HT-29 (cell line): ENCODE measurements around the gene SCART1. TPM values are rescaled to one million over a fixed set of nuclear protein-coding genes. Genes with fewer than 3 reads are reported as not detected.
"Not testable (repeated sequence)": the region's sequence is repeated elsewhere in the genome, so short reads cannot be mapped to it uniquely, and the experiment has no call there.

ENCODE experiments used
- DNase-seq: peaks from one replicate; pipeline ENCODE4 v3.0.0-alpha.2; 2015; ENCODE audit warnings: low spot score
- total RNA-seq: library from RNA; depleted of rRNA; stranded (reverse); fragments of >200 nt; shearing (Covaris generic); gene quantifications from 2 replicates; pipeline ENCODE4 v1.2.3, GENCODE V29; 2014; rRNA removed

Gene SCART1
- 0.68 and 2.2 TPM in 2 replicates for total RNA-seq

DNA sequence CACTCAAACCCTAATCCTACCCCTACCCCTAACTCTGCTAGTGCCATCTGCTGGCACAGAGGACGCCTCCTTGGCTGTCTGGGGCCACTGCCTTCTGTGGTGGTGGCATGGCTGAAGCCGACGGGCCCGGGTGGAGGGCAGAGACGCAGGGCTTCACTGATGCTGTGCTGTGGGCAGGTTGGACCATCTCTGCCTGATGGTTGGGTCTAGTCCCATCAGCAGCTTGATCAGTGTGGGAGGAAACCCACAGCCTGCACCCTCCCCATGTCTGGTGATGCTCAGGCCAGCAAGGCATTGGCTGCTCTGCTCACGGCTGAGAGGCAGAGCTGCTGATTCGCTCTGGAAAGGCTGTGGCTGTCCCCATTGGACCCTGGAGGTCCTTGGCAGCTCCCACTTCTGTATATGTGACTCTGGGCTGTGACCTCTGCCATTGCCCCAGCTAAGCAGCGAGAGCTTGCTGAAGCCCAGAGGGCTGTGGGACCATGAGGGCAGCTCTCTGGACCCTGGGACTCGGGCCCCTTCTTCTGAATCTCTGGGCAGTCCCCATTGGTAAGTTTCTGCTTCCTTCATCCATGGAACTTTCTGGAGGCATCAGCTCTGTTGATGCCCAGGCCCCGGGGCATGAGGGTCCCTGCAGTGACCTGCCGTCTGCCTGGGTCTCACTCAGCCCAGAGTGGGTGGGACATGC, at the start of gene SCART1:
SCART1 (plus strand) TSS at position 430 of the 688 bp plus-strand sequence; CDS start at position 483, 53 bp downstream.
- no peak for DNase-seq

DNA sequence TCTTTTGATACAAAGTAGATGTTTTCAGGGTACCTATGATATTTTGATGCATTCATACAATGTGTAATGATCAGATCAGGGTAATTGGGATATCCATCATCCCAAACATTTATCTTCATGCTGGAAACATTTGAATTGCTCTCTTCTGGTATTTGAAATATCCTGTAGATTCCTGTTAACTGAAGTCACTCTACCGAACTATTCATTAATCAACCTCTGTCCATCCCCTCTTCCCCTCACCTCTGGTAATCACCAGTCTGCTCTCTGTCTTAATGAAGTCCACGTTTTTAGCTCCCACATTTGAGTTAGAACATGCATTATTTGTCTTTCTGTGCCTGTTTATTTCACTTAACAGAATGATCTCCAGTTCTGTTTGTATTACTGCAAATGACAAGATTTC, 48.5 kb upstream of the SCART1 start:
- DNase-seq = no peak

DNA sequence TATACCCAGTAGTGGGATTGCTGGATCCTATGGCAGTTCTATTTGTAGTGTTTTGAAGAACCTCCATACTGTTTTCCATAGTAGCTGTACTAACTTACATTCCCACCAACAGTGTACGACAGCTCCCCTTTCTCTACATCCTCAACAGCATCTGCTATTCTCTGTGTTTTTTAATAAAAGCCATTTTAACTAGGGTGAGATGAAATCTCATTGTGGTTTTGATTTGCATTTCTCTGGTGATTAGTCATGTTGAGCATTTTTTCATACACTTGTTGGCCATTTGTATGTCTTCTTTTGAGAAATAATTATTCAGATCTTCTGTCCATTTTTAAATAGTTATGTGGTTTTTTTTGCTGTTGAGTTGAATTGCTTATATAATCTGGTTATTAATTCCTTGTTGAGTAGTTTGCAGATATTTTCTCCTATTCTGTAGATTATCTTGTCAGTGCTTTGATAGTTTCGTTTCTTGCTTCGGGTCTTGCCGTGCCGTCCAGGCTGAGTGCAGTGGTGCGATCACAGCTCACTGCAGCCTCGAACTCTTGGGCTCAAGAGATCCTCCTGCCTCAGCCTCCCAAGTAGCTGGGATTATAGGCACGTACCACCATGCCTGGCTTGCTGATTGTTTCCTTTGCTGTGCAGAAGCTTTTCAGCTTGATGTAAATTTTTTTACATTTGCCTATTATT, 47.8 kb upstream of the SCART1 start:
- DNase-seq = no peak

DNA sequence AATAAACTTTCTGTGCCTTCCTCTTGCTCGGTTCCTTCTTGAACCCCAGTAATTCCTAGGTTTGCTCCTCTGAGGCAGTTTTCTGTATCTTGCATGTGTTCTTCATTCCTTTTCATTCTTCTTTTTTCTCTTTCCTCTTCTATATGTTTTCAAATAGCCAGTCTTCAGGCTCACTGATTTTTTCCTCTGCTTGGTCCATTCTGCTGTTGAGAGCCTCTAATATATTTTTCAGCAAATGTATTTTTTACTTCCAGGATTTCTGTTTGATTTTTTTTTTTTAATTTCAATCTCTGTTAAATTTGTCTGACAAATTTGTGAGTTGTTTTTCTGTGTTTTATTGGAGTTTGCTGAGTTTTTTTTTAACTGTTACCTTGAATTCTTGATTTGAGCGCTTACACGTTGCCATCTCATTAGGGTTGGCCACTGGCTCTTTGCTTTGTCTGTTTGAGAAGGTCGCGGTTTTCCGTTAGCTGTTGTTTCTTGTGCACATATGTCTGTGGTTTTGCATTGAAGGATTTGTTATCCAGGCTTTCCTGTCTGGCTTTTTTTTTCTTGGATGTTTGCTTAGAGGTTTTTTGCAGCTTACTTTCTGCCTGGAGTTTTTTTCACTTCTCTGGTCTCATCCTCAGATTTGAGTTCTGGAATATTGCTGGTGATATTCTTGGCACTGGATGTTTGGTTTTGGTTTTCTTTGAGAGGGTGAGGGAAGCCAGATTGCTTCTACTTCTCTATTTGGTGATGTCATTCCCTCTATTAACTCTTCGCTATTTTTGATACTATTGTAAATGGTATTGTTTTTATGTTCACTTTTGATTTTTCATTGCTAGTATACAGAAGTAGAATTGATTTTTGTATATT, 42.0 kb upstream of the SCART1 start:
- no peak for DNase-seq

DNA sequence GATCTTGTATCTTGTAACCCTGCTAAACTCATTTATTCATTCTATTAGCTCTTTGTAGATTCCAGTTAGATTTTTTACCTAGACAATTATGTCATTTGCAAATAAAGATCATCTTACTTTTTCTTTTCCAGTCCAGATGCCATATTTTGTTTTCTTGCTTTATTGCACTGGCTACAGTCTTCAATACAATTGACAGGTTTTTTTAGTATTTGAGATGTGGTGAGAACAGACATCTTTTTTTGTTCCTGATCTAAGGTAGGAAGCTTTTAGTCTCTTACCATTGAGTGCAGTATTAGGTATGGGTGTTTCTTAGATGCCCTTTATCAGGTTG, 41.4 kb upstream of the SCART1 start:
- DNase-seq = no peak

DNA sequence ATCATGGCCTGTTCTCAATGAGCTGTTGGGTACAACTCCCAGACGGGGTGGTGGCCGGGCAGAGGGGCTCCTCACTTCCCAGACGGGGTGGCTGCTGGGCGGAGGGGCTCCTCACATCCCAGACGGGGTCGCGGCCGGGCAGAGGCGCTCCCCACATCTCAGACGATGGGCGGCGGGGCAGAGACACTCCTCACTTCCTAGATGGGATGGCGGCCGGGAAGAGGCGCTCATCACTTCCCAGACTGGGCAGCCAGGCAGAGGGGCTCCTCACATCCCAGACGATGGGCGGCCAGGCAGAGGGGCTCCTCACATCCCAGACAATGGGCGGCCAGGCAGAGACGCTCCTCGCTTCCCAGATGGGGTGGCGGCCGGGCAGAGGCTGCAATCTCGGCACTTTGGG, 39.3 kb upstream of the SCART1 start:
- not testable (repeated sequence) for DNase-seq

DNA sequence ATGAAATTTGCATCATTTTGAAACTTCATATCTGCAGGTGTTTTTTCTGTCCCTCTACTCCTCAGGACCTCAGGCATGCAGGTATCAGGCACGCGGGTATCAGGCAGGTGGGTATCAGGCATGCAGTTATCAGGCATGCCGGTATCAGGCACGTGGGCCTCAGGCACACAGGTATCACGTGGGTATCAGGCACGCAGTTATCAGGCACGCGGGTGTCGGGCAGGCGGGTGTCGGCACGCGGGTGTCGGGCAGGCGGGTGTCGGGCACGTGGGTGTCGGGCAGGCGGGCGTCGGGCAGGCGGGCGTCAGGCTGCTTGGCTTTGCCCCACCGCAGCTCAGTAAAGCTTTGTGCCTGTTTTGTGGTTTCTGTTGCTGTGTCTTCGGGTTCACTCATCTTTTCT, 38.0 kb upstream of the SCART1 start:
- no peak for DNase-seq

DNA sequence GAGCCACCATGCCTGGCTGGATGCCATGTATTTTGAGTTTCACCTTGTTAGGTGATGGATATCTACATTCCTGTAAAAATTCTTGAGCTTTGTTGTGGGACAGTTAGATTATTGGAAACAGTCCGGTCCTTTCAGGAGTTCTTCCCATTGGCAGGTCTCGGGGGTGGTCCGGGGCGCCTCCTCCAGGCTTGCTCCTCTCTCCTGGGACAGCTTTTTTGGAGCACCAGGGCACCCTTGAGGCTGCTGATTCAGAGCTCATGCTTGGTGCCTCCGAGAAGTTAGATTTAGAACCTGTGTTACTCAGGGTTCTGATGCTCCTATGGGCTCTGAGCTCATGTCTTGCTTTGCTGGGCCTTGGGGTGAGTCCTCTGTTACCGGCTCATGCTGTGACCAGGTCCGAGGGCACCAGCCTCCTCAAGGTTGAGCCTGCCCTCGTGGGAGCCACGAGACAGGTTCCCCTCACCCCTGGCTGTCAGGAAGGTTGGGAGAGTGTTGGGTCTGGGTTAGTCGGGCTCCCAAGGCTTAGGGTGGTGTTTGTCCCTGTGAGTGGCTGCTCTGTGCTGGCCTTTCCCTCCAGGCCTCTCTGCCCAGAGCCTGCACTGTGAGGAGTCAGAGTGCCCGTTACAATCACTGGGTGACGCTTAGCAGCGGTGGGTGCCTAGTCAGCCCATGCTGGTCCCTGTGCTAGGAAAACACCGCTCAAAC, 35.3 kb upstream of the SCART1 start:
- no peak for DNase-seq

DNA sequence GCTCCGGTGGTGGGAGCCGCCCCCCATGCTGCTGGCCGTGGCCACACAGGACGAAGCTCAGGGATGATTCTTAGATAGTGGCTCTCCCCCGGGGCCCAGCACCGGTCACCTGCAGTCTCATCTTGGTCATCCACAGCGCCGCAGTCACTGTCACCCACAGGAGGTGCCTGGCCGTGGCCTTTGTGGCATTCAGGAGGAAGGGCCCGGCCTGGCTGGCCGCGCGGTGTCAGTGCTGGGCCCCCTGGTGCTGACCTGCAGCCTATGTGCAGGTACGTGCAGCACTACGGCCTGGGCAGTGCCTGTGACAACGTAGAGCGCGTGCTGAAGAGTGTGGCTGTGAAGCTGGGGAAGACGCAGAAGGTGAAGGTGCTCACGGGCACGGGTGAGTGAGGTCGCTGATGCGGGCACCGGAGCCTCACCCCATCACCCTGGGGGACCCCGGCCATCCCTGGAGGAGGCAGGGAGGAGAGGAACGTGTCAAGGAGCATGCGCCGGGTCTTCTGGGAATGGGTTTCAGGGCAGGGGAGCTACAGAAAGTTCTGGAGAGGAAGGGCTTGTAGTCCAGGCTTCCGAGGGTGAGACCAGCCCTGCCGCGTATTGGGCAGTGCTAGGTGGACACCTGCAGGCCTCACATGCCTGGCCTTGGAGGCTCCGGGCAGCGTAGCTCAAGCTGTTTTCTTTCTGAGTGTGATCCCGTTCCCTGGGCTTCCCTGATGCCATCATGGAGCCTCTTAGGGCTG, 34.4 kb upstream of the SCART1 start:
- DNase-seq = no peak

DNA sequence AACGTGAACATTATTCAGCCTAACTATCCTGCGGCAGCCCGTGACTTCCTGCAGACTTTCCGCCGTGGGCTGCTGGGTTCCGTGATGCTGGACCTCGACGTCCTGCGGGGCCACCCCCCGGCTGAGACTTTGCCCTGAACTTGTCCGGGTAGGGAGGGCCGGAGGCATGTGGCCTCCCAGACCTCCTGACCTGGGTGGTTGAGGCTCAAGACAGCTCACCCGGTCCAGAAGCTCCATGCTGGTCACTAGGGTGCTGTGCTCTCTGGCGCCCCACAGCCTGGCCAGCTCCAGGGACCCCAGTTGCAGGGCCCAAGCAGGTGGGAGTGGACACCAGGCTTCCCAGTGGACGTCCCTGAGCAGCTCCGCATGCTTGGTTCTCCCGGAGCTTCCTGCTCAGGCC, 33.7 kb upstream of the SCART1 start:
- DNase-seq = no peak

DNA sequence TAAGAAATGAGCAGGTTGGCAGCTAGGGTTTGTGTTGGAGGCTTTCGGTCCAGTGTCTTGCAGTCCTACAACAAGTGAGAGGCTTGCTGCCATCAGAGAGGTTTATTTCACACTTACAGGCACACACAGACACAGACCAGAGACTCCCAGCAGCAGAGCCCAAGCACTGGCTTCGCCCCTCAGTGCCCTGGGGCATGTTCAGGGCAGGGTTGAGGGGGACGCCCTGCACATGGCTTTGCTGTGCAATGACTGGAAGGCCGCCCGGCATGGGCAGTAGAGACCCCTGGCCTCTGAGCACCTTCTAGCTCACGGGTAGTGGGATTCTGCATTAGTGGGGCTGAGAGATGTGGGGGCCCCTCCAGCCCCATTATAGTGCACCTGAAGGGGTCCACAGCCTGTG, 33.2 kb upstream of the SCART1 start:
- DNase-seq = no peak

DNA sequence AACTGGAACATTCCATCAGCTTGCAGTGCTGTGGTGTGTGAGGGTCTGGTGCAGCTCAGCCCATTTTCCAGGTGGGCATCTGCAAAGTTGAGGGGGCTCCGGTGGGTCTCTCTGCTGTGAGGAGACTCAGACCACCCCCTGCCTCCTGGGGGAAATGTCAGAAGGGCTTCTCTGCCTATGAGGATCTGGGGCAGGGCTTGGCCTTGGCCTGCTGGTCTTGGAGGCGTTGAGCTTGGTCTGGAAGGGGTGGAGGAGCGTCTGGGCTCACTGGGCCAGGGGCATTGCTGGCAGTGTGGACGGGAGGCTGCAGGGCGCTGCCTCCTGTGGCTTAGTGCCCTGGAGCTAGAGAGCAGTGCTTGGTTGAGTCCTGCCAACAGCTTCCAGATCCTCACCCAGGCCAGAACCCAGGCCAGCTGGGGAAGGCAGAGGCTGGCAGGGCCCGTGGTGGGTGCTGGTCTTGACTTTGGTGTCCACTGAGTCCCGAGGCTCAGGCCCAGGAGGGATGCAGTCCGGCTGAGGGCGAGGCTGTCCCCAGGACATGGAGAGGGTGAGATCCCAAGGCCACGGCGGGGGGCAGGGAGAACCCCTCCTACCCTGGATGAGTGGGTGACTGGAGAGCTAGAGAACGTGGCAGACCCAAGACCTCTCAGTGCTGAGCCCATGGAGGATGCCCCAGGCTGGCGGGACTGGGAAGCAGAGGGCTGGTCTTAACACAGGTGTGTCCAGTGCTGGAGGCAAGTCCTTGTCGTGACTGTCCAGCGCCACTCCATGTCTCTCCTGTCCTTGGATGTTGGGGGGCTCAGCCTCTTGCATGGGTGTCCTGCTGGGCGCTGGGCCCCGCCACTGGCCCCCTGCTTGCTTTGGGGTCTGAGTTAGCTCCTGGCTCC, 32.2 kb upstream of the SCART1 start:
- DNase-seq = no peak

DNA sequence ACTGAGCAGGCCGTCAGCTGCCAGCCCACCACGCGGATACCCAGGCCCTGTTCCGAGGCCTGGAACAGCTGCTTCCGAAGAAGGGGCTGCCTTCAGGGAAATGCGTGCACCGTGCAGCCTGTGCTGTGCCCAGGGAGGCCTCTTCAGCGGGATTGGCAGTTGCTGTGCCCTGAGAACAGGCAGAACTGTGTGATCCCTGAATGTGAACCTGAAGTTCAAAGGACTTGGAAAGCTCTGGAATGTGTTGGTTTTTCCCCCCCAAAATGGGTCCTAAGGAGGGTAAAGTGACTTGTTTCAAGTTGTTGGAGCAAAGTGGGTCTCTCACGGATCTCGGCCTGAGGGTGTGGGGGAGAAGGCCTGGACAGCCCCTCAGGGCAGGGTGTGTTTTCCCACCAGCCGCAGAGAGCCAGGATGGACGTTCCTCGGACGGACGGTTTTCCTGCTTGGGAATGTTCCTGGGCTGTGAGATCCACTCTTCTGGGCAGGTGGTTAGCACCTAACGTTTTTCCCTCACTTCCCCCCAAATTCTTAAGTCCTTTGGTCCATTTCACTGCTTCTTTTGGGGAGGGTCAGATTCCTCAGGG, 31.4 kb upstream of the SCART1 start:
- DNase-seq = no peak

DNA sequence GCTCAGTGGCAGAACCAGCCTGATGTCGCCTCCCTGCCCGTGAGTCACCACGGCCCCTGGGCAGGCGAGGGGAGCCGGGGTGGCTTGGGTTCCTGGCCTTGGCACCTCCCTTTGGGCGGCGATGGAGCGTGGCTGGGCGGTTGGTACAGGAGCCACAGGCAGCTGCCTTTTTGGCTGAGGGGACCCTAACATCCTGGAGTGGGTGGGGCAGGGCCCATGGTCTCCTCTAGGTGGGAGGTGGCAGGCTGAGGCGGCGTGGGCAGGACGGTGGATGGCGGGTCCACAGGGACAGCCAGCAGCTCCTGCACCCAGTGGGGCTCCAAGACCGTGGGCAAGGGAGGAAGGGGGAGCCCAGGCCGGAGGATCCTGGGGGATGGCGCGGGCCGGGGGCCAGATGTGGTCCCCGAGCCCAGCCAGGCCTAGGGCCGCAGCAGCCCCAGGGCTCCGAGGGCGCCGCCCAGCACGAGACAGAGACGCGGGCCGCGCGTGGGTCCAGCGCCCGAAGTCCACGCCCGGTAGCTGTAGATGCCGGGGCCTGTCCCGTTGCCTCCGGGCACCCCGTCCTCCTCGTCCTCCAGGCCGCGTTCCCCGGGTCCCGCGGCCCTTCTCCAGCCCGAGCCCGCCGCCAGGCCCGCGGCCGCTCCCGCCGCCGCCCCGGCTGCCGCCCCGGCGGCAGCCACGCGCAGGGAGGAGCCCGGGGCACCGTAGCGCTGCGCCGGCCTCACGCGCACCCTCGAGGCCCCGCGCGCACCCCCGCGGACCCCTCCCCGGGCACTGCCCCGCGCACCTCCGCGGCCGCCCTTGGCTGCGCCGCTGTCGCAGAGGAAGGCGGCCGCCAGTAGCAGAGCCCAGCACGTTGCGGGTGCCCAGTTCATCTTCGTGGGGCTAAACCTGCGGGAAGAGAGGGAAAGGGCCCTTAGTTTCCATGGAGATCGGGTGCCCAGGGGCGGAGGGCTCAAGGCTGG, 30.7 kb upstream of the SCART1 start:
- DNase-seq = no peak

DNA sequence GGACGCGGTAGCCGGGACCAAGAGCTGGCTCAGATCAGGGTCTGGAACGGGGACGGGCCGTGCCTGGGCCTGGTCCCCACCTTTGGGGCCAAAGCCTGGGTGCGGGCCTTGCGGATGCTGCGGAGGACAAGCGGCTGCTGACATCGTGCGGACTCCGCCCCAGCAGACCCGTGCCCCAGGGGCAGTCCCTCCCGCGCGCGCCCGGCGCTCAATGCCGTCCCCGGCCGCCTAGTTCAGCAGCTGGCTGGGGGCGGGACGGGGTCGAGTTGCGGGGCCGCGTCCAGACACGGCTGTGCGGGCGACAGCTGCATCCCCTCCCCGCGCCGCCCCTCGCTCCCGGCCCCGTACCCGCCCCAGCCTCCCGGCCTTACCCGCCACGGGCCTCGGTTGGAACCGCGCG, 29.6 kb upstream of the SCART1 start:
- not testable (repeated sequence) for DNase-seq

DNA sequence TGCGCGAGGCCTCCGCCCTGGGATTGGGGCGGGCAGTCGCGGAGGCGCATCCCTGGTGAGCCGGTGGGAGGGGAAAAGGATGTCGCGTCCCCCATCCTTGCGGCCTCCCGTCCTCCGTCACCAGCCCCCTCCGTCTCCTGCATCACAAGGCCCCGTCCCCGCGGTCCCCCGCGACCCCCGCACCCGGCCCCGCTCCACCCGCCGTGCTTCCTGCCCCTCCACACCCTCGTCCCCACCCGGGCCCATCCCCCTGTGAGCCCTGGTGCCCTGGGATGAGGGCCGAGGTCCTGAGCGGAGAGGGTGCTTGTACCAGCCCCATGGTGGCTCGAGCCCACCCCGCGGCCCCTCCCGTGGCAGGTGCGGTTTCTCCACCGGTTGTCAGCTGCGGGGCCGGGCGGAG, 29.1 kb upstream of the SCART1 start, which contains the start of gene SPRN:
SPRN (minus strand) TSS at position 25 of the 400 bp plus-strand sequence. CDS start 944 bp downstream, outside the sequence.
- not testable (repeated sequence) for DNase-seq

DNA sequence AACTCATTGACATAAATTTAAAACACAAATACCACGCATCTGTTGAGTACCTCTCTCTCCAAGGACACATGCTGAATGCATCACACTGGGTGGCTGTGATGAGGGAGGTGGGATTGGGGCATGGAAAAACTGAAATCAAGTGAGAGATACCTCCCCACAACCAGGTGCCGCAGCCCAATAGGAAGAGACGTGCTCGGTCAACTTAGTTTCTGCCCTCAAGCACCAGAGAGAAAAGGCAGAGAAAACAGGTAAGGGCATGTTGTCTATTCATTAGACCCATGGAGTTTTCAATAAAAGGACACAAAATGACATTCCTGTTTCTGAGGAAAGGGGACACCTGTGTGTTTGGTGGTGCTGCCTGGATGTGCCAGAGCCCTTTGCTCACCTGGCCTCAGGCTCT, 24.2 kb upstream of the SCART1 start:
- DNase-seq = not testable (repeated sequence)

DNA sequence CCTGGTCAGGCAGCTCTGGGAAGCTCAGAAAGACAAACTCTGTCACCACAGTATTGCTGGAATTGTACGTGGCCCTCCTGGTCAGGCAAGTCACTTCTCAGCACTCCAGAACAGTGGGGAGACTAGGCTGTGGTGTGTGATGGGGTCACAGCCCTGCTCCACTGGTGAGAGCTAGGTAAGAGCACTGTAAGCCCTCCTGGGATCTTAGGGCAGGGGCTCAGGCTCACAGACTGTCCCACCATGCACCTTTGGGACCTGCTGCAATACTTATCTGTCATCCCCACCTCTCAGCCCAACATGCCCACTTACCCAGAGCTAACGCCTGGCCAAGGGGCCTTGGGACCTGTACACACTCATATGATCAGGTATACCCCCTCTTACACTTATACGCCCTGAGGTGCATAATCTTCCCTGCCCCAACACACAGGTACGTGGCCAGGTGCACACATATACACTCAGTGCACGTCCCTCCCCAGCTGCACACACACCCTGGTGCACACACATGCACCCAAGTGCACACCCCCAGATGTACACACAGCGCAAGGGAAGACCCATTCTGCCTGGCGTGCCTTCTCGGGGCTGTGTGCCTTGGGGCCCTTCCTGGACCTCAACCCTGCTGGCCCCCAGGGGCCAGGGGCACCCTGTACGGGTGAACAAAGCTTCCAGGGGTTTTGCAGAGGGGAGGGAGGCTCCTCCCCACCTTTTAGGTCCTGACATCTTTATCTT, 21.7 kb upstream of the SCART1 start:
- not testable (repeated sequence) for DNase-seq
